GM19099 (cell line): Measurements from ENCODE around the gene LRCH3.

Experiments used
- POLR2A ChIP-seq: IDR thresholded peaks from 3 replicates; pipeline ENCODE4 v1.6.1; 2011; ENCODE audit warnings: low read depth; ENCODE audit not compliant: insufficient read length; ENCODE audit errors: extremely low read depth

The LRCH3 gene

DNA sequence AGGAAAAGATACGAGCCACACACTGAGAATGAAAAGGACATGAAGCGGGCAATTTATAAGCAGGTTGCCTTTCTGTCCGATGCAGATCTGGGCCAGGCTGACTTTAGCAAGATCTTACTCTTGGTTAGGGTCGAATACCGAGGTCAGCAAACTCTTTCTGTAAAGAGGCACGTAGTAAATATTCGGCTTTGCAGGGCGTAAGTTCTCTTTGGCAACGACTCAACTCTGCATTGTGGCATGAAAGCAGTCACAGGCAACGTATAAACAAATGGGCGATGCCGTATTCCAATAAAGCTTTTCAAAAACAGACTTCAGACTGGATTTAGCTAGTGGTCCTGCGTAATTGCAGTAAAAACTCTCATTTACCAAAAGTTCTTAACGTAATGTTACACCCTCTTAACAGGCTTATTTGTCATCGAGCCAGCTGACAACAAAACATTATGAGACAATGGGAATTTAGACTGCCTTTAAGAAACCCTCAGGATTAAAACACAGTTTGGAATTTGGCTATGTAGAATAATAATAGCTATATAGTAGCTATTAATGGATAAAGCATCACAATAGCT is 145.8 kb downstream of the LRCH3 start:
- TF ChIP-seq POLR2A, result no peak
